K562 (cell line): ENCODE results near the gene ANKRD45. TPM values are rescaled to one million over a fixed set of nuclear protein-coding genes. Genes with fewer than 3 reads are reported as not detected.
A peak's percentile ranks its signal among the peaks of the same experiment; 100 is the strongest.

Experiments
- ATF1 ChIP-seq, 2 experiments: fragments of 450-650 bp in 1 of 2; IDR thresholded peaks; 2 replicates each; pipeline ENCODE4 v1.6.1; 2016; ENCODE audit warnings: missing compliant biosample characterization in 1 of 2, missing genetic modification characterization in 1 of 2
- CC2D1A ChIP-seq: fragments of 450-650 bp; IDR thresholded peaks from 2 replicates; pipeline ENCODE4 v1.6.1; 2017; ENCODE audit warnings: mild to moderate bottlenecking
- CEBPG ChIP-seq, 3 experiments: fragments of 200-800 bp in 1 of 3; sonication (Bioruptor generic) in 1 of 3; sonication (generic) in 1 of 3; formaldehyde crosslinking in 1 of 3; IDR thresholded peaks in 2 of 3; conservative IDR thresholded peaks in 1 of 3; 2 replicates each; pipeline versions ENCODE4 v1.6.1 to v1.8.0; 2016 to 2022; ENCODE audit warnings: missing compliant biosample characterization in 2 of 3, missing genetic modification characterization in 2 of 3, mild to moderate bottlenecking in 1 of 3, missing genetic modification reagents in 1 of 3
- CXXC5 ChIP-seq: fragments of 250-450 bp; sonication (Bioruptor Pico); IDR thresholded peaks from 2 replicates; pipeline ENCODE4 v1.8.0; 2022; ENCODE audit warnings: inconsistent platforms, mild to moderate bottlenecking, moderate library complexity
- DEAF1 ChIP-seq: fragments of 450-650 bp; formaldehyde crosslinking; IDR thresholded peaks from 2 replicates; pipeline ENCODE4 v1.4.0; 2020; ENCODE audit warnings: mild to moderate bottlenecking, moderate library complexity
- E4F1 ChIP-seq: fragments of 250-450 bp; sonication (Bioruptor Pico); IDR thresholded peaks from 2 replicates; pipeline ENCODE4 v1.5.0; 2021; ENCODE audit warnings: mild to moderate bottlenecking, borderline replicate concordance
- LEF1 ChIP-seq: fragments of 450-650 bp; IDR thresholded peaks from 2 replicates; pipeline ENCODE4 v1.6.1; 2016; ENCODE audit warnings: mild to moderate bottlenecking
- MAZ ChIP-seq, 2 experiments: fragments of 450-650 bp in 1 of 2; sonication (generic) in 1 of 2; formaldehyde crosslinking; IDR thresholded peaks in 1 of 2; conservative IDR thresholded peaks in 1 of 2; 2 replicates each; pipeline versions ENCODE4 v1.4.0 to v1.5.0; 2020; ENCODE audit warnings: mild to moderate bottlenecking in 1 of 2, missing genetic modification reagents in 1 of 2
- MLX ChIP-seq, 2 experiments: fragments of 450-650 bp in 1 of 2; sonication (generic) in 1 of 2; formaldehyde crosslinking; conservative IDR thresholded peaks; 2 replicates each; pipeline versions ENCODE4 v1.4.0 to v1.8.1; 2020 to 2022; ENCODE audit warnings: mild to moderate bottlenecking in 1 of 2, missing genetic modification reagents in 1 of 2
- NBN ChIP-seq: fragments of 450-650 bp; IDR thresholded peaks from 2 replicates; pipeline ENCODE4 v1.6.1; 2016; ENCODE audit warnings: low read depth, mild to moderate bottlenecking
- NR4A1 ChIP-seq, 2 experiments: fragments of 250-450 bp in 1 of 2; fragments of 450-650 bp in 1 of 2; sonication (Bioruptor Pico) in 1 of 2; IDR thresholded peaks; 2 replicates each; pipeline versions ENCODE4 v1.4.0 to v1.6.1; 2016 to 2020; ENCODE audit warnings: mild to moderate bottlenecking in 2 of 2, missing compliant biosample characterization in 1 of 2, missing genetic modification characterization in 1 of 2, moderate library complexity in 1 of 2
- NRF1 ChIP-seq, 2 experiments: fragments of 450-650 bp; IDR thresholded peaks in 1 of 2; conservative IDR thresholded peaks in 1 of 2; 2 replicates each; pipeline ENCODE4 v1.6.1; 2014; ENCODE audit warnings: mild to moderate bottlenecking in 2 of 2
- PHB ChIP-seq: fragments of 250-450 bp; sonication (Bioruptor Pico); IDR thresholded peaks from 2 replicates; pipeline ENCODE4 v1.5.0; 2021
- PRPF4 ChIP-seq: fragments of 200-400 bp; formaldehyde crosslinking; IDR thresholded peaks from one replicate; pipeline ENCODE4 v1.6.1; 2017; ENCODE audit warnings: low read length, low read depth, mild to moderate bottlenecking; ENCODE audit not compliant: insufficient read depth, poor library complexity, severe bottlenecking
- RBM25 ChIP-seq: fragments of 200-400 bp; formaldehyde crosslinking; IDR thresholded peaks from 2 replicates; pipeline ENCODE4 v1.6.1; 2018; ENCODE audit warnings: low read length, low read depth, moderate library complexity; ENCODE audit not compliant: severe bottlenecking
- RHOXF2B ChIP-seq: fragments of 250-450 bp; sonication (Bioruptor Pico); conservative IDR thresholded peaks from 2 replicates; pipeline ENCODE4 v1.5.1; 2021
- SMARCE1 ChIP-seq: fragments of 450-650 bp; IDR thresholded peaks from 2 replicates; pipeline ENCODE4 v1.7.1; 2016; ENCODE audit warnings: mild to moderate bottlenecking
- TEAD2 ChIP-seq: fragments of 450-650 bp; IDR thresholded peaks from 2 replicates; pipeline ENCODE4 v1.6.1; 2016; ENCODE audit warnings: missing genetic modification characterization, control low read depth, missing compliant biosample characterization
- ZBTB1 ChIP-seq: sonication (generic); formaldehyde crosslinking; IDR thresholded peaks from 2 replicates; pipeline ENCODE4 v1.8.1; 2023; ENCODE audit warnings: missing genetic modification reagents, low read depth, mild to moderate bottlenecking, borderline replicate concordance
- ZNF12 ChIP-seq: sonication (generic); formaldehyde crosslinking; IDR thresholded peaks from 2 replicates; pipeline ENCODE4 v1.4.0; 2020; ENCODE audit warnings: mild to moderate bottlenecking, missing genetic modification reagents
- ZNF274 ChIP-seq: IDR thresholded peaks from 2 replicates; pipeline ENCODE4 v1.6.1; 2011; ENCODE audit warnings: low read depth, mild to moderate bottlenecking, low read length, moderate library complexity, borderline replicate concordance
- polyA plus RNA-seq, 8 experiments: library from polyadenylated mRNA; depleted of rRNA in 4 of 8; stranded (reverse) in 5 of 8; unstranded in 3 of 8; fragments of >200 nt; fragmentation: Nextera tagmentation in 2 of 8; fragmentation: Illumina TruSeq in 1 of 8; extraction: Ambion mirVana in 2 of 8; extraction: Trizol in 1 of 8; gene quantifications; 2 replicates each; pipeline versions ENCODE4 v1.2.1 to v1.2.3, GENCODE V29; 2011 to 2014; ENCODE audit warnings: inconsistent platforms in 1 of 8, missing spikeins in 1 of 8
- total RNA-seq, 7 experiments: library from RNA; depleted of rRNA in 6 of 7; stranded (reverse); fragments of >200 nt in 6 of 7; fragmentation: Illumina TruSeq in 2 of 7; extraction: Trizol in 2 of 7; gene quantifications; 2 replicates each; pipeline versions ENCODE4 v1.2.1 to v1.2.3, GENCODE V29; 2011 to 2021; ENCODE audit warnings: low replicate concordance in 1 of 7
- TF ChIP-seq, protein P1 (sequence below): sonication (generic); IDR thresholded peaks from 2 replicates; pipeline ENCODE4 v1.6.1; 2016

The ANKRD45 gene
- total and polyA plus RNA-seq, 9 of the 15 experiments (the other 6 are each of a cell fraction or from before 2014, with no cell fraction given) = 0.10 to 0.30 (median 0.11) TPM; not detected in 2

DNA sequence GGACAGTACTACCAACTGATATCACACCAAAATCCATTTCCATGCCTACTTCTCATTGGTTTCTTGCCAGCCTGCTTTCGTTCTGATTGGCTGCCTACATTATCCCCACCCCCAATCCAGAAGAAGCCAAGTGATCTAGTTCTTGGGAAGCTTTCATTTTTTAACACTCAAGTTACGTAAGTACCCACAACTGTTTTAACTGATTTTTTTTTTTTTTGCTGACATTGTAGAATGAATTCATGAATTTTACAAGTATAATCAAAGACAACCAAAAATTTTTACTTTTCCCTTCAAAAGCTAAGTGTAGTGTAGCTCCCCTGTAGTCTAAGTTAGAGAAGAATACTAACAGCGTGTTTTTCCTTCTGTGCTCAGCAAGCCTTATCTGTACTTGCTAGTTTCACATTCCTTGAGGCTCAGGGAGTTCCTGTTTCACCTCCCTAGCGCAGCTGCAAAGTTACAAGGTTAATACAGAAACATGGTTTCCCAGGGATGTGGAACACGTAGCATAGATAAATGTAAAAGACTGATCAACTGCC lies 66.5 kb downstream of the ANKRD45 start, which contains the start of gene SLC9C2 (continued):
- TF ChIP-seq MAZ (CRISPR knock-in tag; conservative IDR thresholded peaks at IDR 0.05 in 1 of 2, IDR thresholded peaks at IDR 0.05 in 1 of 2) = no peak
- no peak for TF ChIP-seq DEAF1 (CRISPR knock-in tag)
- TF ChIP-seq ATF1 (CRISPR knock-in tag; IDR thresholded peaks at IDR 0.05) = no peak
- TF ChIP-seq ATF1 (tag; IDR thresholded peaks at IDR 0.05) = peak; percentile 51
- peak; percentile 54; the same call in 1 of the 2 replicates for TF ChIP-seq CC2D1A
- TF ChIP-seq ZNF12 (CRISPR knock-in tag) = no peak
- no peak for TF ChIP-seq CEBPG (CRISPR knock-in tag; IDR thresholded peaks at IDR 0.05)
- peak in 1 of 2 experiments; percentile 51; a peak in 2 of 4 replicates for TF ChIP-seq CEBPG (tag; conservative IDR thresholded peaks at IDR 0.05 in 1 of 2, IDR thresholded peaks at IDR 0.05 in 1 of 2)
- no peak for TF ChIP-seq E4F1 (CRISPR knock-in tag)
- no peak for TF ChIP-seq PRPF4
- TF ChIP-seq CXXC5 (CRISPR knock-in tag) = peak; percentile 46; the same call in 1 of the 2 replicates
- TF ChIP-seq PHB (CRISPR knock-in tag) = no peak
- TF ChIP-seq SMARCE1 = peak; percentile 64
- TF ChIP-seq TEAD2 (tag) = peak; percentile 84
- TF ChIP-seq MLX (CRISPR knock-in tag; conservative IDR thresholded peaks at IDR 0.05) = no peak
- peak; percentile 57; the same call in 1 of the 2 replicates for TF ChIP-seq NBN
- TF ChIP-seq ZBTB1 = no peak
- no peak for TF ChIP-seq ZNF274
- TF ChIP-seq NRF1 (conservative IDR thresholded peaks at IDR 0.05 in 1 of 2, IDR thresholded peaks at IDR 0.05 in 1 of 2) = peak; percentile 86 to 88
- peak; percentile 45 for TF ChIP-seq RBM25
- TF ChIP-seq RHOXF2B (CRISPR knock-in tag) = no peak
- TF ChIP-seq NR4A1 (CRISPR knock-in tag; IDR thresholded peaks at IDR 0.05) = no peak
- TF ChIP-seq NR4A1 (tag; IDR thresholded peaks at IDR 0.05) = no peak
- peak; percentile 68 for TF ChIP-seq LEF1
- TF ChIP-seq, protein P1, sequence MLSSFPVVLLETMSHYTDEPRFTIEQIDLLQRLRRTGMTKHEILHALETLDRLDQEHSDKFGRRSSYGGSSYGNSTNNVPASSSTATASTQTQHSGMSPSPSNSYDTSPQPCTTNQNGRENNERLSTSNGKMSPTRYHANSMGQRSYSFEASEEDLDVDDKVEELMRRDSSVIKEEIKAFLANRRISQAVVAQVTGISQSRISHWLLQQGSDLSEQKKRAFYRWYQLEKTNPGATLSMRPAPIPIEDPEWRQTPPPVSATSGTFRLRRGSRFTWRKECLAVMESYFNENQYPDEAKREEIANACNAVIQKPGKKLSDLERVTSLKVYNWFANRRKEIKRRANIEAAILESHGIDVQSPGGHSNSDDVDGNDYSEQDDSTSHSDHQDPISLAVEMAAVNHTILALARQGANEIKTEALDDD = peak; percentile 78
